GM21786 (cell line): ENCODE data around the gene PKD1L1.

Experiments used
- ATAC-seq: cut with Tn5 transposase; IDR thresholded peaks from one replicate; pipeline ENCODE4 v1.9.1; 2021; ENCODE audit not compliant: unreplicated experiment

Gene PKD1L1

DNA sequence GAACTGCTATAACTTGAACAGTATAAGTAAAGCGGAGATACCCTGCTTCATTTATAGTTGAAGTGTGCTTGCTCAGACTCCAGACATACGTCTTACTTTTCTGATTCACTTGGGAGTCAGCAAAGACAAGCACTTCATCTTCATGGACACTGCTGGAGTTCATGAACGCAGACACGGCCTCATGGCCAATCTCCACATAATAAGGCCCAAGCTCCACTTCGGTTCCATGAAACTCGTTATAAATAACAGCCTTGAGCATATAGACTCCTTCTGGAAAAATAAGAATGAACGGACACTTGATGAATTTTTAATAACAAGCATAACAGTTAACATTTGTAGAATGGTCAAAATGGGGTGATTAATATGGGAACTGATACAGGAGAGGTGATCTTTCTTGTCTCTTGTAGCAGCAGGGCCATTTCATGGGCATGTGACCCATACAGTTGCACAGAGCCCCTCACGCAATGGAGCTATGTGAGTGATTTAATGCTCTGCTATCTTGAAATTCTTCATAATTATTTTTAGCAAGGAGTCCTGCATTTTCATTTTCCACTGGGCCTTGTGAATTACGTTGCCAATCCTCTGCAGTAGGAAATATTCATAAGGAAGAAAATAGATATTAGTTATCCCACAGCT is 40.2 kb downstream of the PKD1L1 start:
- ATAC-seq, result no peak

DNA sequence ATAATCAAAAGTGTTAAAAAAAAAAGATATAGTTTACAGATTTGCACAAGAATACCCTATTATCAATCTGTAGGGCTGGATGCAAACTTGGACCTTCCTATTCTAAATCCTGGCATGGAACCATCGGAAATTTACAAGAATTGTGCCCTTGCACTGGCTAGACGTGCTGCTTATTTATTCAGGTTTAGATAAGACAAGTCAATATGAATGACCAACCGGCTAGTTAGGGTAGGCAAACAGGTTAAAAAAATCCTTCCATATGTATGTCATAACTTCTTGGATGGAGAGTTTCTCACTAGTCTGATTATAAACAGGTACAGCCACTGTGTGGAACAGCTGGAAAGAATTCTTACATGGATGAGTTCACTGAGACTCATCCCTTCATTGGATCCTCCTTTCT is 41.4 kb downstream of the PKD1L1 start:
- no peak for ATAC-seq

GRCh38 chr7:47905076-47905920 is 43.0 kb downstream of the PKD1L1 start:
- ATAC-seq, result no peak

DNA sequence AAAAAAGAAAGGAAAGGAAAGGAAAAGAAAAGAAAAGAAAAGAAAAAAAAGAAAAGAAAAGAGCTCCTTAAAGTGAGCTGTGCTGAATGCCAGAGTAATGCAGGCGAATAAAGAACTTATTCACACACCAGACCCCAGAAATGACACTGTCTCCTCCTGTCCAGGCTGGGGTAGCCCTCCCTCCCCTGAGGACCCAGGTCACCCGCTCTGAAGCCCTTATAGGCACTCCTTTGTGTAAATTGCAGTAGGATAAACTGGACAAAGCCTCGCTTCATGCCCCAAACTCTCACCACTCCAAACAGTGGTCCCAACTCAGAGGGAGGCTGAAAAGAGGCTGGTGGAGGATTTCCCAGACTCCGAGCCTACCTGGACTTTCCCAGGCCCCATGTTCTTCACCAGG is 46.3 kb downstream of the PKD1L1 start:
- no peak for ATAC-seq

GRCh38 chr7:47901542-47901941 is 46.7 kb downstream of the PKD1L1 start:
- ATAC-seq, result no peak

- no peak for ATAC-seq
These were observed 50.4 kb downstream of the PKD1L1 start for GRCh38 chr7:47897831-47898230.

DNA sequence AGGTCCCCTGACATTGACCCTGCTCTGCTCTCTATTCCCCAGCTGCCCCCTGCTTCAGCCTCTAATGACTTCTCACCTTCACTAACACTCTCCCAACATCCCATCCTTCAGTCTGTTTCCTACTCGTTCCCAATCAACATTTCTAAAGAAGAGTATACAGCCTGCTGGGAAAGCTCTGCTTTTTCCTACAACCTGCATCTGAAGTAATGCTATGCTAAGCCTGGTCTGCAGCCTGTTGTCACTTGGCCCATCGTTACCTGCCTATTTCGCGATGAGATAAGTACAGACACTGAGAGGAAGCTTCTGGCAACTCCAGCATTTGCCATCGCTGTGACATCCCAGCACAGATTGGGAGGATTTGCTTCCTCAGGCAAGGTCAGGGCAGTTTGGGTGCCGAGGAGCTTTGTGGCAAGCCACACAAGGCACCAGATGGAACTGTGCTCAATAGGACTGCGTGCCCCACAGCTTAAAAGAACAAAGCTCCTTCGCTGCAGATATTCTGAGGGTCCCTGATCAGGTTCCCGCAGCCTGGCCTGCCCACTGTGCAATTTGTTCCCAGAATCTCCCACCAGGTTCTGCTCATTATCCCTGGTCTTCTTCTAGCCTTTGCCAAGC is 51.4 kb downstream of the PKD1L1 start:
- no peak for ATAC-seq

- ATAC-seq, result no peak
These were observed 53.2 kb downstream of the PKD1L1 start for GRCh38 chr7:47895026-47895425.

DNA sequence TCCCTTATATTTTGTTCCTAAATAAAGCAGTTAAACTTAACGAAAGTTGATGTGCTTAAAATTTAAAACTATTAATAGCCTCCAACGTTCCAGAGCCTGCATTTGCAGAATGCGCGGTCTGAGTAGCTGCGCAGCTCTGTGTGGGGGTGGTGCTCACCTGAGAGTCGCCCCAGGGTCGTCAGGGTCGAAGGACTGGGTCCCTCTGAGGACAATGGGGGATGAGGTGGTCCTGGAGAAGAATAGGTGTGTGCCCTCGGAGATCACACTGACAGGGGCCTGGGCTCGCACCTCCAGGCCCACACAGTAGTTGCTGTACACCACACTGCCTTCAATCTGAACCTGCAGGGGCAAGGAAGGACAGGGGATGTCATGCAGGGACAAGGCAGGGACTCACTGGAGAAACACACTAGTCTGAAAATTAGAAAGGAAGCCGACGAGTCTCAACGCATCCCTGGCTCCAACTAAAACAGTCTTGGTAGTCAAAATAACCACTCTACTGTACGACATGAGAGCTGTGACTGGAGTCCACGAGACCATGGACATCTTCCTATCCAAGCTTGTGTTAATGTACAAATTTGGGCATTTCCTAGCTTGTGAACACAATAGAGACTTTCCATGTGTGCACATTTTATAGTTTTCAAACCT is 54.4 kb downstream of the PKD1L1 start:
- ATAC-seq, result no peak

- ATAC-seq, result no peak
These were observed 55.0 kb downstream of the PKD1L1 start for GRCh38 chr7:47893238-47893637.

GRCh38 chr7:47890606-47891005 is 57.7 kb downstream of the PKD1L1 start:
- ATAC-seq, result no peak

GRCh38 chr7:47890125-47890524 is 58.1 kb downstream of the PKD1L1 start:
- no peak for ATAC-seq

GRCh38 chr7:47889723-47890122 is 58.5 kb downstream of the PKD1L1 start:
- no peak for ATAC-seq

- ATAC-seq, result no peak
These were observed 59.6 kb downstream of the PKD1L1 start for GRCh38 chr7:47888371-47889265.

DNA sequence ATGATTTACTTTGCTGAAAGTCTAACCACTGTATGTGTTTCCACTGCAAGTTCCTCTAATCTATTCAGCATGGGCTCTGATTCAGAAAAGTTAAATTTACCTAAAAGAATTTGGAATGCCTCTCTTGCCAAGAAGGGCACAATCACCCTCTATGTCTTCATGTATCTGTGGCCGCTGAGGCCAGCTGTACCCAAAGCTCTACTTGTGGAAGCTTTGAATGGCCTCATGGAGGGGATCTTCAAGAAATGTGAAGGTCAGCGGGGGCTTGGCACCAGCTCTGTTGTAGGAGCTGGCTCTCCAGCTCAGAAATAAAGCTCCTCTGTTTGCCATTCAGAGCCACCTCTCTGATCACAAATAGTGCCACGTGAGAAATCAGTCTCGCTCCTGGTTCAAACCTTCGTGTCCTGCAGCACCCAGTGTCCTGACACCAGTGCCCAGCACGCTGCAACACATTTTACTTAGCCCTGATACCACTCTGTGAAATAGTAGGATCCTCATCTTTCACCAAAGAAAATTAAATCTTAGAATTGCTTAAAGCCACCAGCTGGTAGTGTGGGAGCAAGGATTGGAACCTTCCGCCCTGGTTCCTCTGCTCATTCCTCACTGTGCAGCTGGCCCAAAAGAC is 61.1 kb downstream of the PKD1L1 start:
- no peak for ATAC-seq

DNA sequence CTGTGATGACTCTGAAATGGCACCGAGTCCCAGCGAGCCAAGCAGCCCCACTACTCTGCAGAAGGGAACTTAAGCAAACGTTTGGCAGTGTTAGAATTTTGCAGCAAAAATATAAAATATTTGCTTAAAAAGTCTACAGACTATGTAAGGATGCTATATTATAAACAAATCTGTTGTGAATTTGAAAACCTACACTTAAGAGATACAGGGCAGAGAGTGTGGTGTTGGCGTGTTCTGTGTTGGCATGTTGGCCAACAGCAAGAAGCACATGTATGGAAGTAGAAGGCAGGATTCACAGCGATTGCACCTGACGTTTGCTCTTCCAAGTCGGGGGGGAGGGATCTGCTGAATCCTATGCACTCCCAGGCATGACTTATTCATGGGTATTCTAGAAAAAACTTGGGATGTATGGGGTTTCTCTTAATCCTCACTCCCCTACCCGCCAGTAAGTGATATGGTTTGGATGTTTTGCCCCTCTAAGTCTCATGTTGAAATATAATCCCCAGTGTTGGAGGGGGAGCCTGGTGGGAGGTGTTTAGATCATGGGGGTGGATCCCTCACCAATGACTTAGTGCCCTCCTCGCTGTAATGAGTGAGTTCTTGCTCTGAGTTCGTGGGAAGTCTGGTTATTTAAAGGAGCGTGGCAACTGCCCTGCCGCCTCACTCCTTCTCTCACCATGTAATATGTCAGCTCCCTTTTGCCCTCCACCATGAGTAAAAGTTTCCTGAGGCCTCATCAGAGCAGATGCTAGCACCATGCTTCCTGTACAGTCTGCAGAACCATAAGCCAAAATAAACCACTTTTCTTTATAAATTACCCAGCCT is 62.1 kb downstream of the PKD1L1 start:
- ATAC-seq, result no peak

DNA sequence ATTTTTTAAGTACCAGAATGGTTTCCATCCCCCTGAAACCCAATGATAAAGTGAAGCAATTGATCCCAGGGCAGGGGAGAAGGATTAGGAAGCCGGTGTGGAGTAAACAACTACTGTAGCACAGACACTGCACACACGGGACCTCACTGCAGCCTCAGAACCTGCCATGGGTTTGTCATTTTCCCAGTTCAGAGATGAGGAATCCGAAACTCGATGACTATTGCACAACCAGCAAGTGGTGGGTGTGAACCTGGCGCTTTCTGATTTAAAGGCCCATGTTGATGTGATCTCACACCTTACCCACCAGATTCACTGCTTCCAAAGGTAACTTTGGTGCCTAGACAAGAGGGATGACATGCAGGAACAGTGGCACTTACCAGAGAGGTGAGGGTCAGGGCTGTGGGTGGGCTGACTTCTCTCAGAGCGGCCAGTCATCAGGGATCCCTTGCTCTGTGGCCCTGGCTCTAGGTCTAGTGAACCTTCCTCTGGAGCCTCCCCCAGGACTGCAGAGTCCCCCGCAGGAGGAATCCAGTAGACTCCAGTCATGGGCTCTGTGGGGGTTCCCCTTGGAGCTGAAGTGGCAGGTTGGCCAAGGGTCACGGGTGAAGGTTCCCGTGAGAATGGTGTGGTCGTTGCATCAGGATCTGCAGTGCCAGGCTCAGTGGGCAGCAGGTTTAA is 62.8 kb downstream of the PKD1L1 start:
- no peak for ATAC-seq

GRCh38 chr7:47884675-47885074 is 63.6 kb downstream of the PKD1L1 start:
- ATAC-seq, result no peak

DNA sequence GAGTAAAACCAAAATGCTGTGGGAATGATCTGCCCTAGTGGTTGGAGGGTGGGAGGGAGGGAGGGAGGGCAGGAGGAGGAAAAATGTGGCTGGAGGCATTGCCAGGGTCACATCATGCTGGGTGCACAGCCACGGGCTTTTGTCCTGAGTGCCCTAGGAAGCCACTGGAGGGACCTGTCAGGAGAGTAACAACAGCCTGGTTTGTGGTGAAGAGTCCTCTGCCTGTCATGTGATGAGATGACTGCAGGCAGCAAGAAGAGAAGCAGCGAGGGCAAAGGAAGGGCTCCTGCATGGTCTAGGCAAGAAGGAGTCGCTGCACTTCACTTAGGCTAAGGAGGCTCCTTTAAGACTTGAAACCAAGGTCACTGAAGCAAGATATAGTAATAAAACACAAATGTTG is 65.6 kb downstream of the PKD1L1 start:
- no peak for ATAC-seq
